HG03342 (cell line): ENCODE results near the gene BMS1.
"Not testable (repeated sequence)": the region's sequence is repeated elsewhere in the genome, so short reads cannot be mapped to it uniquely, and the experiment has no call there.

ENCODE experiments used
- ATAC-seq: cut with Tn5 transposase; IDR thresholded peaks from one replicate; pipeline ENCODE4 v1.9.1; 2021; ENCODE audit warnings: mild to moderate bottlenecking, moderate library complexity; ENCODE audit not compliant: unreplicated experiment

BMS1 gene

DNA sequence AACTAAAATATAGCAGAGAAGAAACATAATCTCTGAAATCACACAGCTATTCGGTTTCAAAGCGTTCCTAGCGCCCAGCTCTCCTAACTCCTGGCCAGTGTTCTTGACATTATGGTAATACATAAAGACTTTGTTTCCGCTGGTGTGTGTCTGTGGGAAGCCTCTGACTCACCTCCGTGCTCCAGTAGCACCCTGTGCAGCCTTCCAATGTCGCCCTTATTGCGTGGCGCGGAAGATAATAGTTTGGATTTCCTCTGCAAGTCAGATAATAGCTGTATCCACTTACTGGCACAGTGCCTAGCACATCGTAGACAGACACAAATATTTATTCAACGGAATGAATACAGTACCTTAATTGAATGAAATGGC, 570 bp downstream of the BMS1 start:
- no peak for ATAC-seq

DNA sequence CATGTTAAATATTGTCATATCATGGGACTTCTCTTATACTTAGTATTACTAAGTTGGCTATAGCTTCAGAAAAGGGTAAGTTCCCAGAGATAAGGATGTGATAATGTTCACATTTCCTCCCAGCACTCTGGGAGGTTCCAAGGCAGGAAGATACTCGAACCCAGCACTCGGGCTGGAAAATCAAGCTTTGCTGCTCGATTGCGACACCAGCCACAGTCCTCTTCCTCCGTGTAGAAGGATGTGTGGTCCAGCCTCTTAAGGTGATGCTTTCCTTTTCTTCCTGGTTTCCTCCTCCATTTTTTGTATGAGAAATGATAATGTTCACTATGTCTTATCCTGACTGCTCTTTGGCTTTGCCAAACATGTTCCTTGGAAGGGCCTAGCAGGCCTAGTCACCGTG, 3.2 kb downstream of the BMS1 start:
- no peak for ATAC-seq

DNA sequence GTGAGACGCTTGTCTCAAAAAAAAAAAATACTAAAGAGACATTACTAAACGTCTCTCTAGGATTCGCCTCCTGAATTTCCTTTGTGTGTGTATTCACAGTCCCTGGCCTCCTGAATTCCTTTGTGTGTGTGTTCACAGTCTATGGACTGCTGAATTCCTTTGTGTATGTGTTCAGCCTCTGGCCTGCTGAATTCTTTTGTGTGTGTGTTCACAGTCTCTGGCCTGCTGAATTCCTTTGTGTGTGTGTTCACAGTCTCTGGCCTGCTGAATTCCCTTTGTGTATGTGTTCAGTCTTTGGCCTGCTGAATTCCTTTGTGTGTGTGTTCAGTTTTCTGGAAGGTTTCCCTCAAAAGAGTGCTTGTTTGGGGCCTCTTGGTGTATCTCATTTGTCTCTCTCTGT, 8.2 kb downstream of the BMS1 start:
- ATAC-seq, result no peak

DNA sequence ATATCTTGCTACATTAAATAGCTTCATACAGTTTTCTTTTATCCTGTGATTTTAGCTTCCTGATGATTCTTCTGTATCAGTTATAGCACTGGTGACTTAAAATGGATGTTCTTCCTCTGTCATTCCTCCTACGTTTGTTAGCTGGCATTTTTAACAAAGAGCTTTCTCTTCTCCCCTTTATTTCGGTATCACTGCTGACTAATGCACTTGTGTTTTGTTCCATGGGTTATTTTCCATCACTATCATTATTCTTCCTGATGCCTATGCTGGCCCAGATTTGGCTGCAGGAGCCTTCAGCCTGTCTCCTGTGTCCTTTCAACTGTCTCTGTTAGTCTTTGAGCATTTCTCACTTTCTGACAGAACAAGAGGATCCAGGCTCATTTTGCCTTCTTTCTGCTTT, 13.1 kb downstream of the BMS1 start:
- ATAC-seq, result no peak

GRCh38 chr10:42801135-42801534, 18.5 kb downstream of the BMS1 start:
- ATAC-seq, result no peak

DNA sequence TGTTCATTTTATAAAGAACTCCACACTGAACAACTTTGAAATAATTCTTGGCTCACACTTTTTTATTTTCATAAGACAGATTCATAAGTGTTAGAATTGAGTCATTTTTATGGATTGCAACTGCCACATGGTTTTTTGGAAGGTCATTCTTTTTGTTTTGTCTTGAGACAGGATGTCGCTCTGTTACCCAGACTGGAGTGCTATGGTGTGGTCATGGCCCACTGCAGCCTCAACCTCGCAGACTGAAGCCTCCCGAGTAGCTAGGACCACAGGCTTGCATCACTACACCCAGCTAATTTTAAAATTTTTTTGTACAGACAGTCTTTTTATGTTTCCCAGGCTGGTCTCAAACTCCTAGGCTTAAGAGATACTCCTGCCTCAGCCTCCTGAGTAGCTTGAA, 20.3 kb downstream of the BMS1 start:
- no peak for ATAC-seq

DNA sequence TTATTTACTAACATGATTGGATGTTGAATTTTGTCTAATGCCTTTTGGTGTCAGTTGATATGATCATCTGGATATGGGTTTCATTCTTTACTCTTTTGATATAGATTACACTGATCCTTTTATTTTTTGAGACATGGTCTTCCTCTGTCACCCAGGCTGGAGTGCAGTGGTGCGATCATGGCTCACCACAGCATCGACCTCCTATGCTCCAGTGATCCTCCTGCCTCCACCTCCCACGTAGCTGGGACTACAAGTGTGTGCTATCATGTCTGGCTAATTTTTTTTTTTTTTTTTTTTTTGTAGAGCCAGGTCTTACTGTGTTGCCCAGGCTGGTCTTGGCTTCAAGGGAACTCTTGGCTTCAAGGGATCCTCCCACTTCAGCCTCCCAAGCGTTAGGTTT, 27.1 kb downstream of the BMS1 start:
- ATAC-seq, result peak; percentile 46

GRCh38 chr10:42812028-42812427, 29.4 kb downstream of the BMS1 start:
- no peak for ATAC-seq

- not testable (repeated sequence) for ATAC-seq
Observed at GRCh38 chr10:42813989-42814687, 31.5 kb downstream of the BMS1 start.

- ATAC-seq, result not testable (repeated sequence)
Observed at GRCh38 chr10:42816334-42816733, 33.7 kb downstream of the BMS1 start.

DNA sequence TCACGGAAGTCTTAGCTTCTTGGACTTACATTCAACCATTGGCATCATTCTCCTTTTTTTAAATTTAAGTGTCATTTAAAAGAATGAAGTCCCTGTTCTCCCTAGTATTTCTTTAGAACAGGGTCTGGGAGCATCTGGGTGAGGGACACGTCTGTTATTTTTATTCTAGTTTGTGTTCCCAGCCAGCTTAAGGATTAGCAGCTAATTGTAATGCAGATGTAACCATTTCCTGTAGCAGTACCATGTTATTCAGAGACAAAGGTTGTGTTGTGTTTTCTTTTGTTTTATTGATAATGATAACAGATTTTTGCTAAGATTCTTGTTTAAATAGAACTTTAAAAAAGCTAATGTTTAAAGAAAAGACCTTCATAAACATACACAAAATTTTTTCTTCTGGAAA, 34.3 kb downstream of the BMS1 start:
- no peak for ATAC-seq

- ATAC-seq, result not testable (repeated sequence)
Observed at GRCh38 chr10:42817417-42817816, 34.8 kb downstream of the BMS1 start.

GRCh38 chr10:42826759-42827158, 44.2 kb downstream of the BMS1 start:
- not testable (repeated sequence) for ATAC-seq

GRCh38 chr10:42827201-42827600, 44.6 kb downstream of the BMS1 start:
- ATAC-seq, result no peak

DNA sequence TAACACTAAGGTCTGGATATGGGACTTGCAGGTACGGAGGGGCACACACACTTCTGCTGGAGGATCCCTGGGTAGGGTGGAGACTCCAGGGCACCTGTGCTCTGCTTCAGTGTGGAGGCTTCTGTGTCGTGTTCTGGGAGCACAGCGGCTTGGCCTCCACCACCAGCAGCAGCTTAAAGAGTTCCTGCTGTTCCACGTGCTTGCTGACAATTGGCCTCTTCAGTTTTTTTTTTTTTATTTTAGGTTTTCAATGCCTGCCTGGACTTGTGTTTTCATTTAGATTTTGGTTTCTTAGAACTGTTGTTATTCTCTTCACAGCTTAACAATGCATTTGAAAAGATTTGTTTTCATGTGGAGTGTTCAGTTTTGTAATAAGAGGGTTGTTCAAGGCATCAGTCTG, 45.8 kb downstream of the BMS1 start:
- not testable (repeated sequence) for ATAC-seq

DNA sequence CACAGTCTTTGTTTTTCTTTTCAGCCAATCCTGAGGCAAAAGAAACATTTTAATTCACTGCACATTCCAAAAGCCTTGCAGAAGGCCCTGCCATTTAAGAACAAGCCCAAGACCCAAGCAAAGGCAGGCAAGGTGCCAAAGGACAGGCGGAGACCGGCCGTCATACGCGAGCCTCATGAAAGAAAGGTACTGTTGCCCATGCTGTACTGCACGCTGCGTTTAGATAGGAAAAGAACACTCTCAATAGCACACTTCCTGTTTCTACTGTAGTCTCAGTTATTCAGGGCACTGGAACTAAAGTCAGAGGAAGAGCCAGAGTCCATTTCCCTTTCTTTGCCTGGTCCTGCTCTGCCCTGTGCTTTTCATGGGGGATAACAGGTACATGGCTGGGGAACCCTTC, 47.6 kb downstream of the BMS1 start:
- no peak for ATAC-seq

DNA sequence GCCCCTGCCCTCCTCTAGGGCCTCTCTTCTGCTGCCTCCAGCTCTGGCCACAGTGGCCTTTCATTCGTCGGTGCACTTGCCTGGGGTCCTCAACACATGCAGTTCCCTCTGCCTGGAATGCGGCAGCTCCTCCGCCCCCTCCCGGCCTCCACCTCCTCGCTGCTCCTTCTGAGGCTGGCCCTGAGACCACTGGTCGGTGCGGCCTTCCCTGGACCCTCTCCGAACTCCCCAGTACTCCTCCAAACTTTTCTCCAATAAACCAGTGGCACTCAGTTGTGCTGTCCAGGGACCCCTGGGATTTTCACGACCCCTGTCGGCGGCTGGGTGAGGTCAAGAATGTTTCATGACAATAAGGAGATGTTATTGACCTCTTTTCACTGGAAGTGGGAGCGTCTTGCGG, 53.5 kb downstream of the BMS1 start:
- ATAC-seq, result no peak

DNA sequence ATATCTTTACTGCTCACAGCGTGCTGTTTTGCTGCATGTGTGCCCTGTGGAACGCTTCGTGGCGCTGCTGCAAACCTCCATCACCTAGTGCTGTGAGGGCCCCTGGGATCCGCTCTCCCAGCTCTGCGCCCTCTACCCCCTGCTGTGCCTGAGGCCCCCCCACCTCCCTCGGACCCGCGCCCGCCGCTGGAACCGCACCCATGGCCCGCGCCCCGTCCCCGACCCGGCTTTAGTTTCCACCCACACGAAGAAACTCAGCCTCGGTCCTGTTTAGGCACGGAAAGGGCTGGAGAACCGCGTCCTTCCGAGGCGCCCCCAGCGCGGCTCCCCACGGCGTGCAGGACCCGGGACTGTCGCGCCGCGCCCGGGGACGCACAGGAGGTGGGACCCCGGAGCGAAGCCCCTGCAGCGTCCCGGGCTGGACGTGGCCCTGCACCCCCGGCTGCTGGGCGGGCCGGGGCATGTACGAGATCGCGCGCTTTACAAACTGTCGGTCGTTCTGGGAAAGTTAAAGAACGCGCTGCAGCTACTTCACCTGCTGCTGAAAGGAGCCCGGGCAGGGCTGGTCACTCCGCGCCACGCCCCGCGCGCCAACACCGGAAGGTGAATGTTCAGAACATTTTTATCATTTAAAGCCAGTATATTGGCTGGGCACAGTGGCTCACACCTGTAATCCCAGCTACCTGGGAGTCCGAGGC, 54.3 kb downstream of the BMS1 start:
- ATAC-seq, result no peak

- ATAC-seq, result not testable (repeated sequence)
Observed at GRCh38 chr10:42844810-42845209, 62.2 kb downstream of the BMS1 start.

GRCh38 chr10:42847261-42847660, 64.7 kb downstream of the BMS1 start:
- not testable (repeated sequence) for ATAC-seq

GRCh38 chr10:42850931-42851330, 68.3 kb downstream of the BMS1 start:
- ATAC-seq, result no peak

DNA sequence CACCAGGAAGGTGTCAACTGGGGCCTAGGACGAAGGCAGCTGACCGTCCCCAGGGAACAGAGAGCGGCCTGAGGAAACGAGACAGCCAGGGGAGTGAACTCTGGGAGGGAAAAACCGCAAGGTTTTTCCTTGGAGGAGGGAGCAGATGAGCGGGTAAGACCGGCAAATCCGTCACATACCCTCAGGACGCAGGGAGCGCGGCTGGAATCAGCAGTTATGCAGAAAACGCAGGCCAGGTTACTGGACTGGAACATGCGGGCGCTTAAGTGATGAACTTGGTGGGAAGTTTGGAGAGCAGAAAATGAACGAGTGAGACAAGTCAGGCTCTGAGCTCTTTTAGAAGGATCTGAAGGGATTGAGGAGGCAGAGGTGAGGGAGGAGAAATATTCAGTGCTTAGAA, 76.7 kb downstream of the BMS1 start:
- no peak for ATAC-seq

DNA sequence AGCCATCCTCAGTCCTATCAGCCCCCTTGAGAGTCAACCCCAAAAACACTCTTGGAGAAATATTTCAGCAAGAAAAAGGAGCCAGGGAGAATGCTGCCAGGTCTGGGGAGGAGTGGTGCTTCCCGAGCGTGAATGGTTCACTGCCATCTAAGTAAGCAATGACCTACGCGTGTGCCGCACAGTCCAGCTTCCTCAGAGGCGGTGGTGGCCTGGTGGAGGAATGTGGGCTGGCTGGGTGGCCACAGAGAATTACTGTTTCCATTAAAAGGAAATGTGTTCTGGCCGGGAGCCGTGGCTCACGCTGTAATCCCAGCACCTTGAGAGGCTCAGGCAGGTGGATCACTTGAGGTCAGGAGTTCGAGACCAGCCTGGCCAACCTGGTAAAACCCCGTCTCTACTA, 77.4 kb downstream of the BMS1 start:
- not testable (repeated sequence) for ATAC-seq
